ENCODE results near the gene CRIM1.

DNA sequence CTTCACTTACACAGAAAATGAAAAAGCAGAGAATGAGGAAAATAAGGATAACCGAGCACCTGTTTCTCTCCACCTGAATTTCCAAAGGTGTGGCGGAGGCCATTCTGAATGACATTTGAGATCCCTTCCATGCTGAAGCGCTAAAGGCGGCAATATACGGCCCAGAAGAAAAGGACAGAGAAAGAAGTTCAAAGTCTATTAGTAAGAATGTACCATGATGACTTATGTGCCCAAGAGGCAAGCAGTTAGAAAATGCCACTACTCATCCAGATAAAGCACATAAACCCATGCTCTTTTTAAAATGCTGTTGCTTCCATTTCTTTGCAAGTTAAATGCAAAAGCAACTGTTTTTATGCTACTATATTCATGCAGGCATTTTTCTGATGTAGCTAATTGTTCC, 205.1 kb downstream of the CRIM1 start:
- TF ChIP-seq POLR2A (IDR thresholded peaks at IDR 0.05; ENCODE audit: low read length): no peak
- TF ChIP-seq GATA1 (IDR thresholded peaks at IDR 0.05; ENCODE audit: low read depth, low read length): no peak

Data from erythroblast (primary cell).